ENCODE data around the gene TPD52L1.

The TPD52L1 gene

DNA sequence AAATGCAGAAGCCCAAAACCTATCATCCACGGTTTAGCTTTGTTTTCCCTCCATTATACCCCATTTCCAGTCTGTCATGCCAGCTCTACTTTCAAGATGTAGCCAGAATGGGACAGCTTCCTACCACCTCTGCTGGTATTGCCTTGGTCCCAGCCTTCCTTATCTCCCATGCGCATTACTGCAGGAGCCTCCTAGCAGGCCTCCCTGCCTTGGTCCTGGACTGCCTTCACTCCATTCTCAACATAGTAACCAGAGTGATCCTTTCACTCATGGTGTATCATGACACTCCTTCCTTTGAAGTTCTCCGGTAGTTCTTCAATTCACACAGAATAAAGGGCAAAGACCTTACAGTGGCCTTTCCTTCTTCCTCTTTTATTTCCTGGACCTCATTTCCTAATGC lies 15.9 kb downstream of the TPD52L1 start:
- DNase-seq (ENCODE audit: low read depth, low spot score): no peak
- H3K4me3 ChIP-seq (ENCODE audit: low read length): no peak overlapping the region

DNA sequence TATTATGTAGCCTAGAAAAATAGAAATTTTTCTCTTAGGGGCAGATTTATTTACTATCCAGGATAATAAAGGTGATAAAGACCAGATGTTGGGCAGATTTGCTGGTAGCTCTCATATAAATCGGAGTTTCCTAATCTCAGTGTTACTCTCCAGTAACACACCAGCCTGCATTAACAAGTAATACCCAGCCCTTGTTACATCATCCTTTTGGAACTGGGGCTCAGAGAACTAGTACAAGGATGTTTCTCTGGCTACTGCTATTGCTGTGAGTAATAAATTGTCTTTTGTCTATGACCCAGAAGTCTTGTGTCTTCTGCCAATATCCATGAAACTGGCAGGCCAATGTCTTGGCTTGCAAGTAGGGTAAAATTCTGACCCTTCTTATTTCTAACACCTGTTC lies 16.8 kb downstream of the TPD52L1 start:
- no peak overlapping the region for H3K4me3 ChIP-seq (ENCODE audit: low read length)
- no peak for DNase-seq (ENCODE audit: low read depth, low spot score)

DNA sequence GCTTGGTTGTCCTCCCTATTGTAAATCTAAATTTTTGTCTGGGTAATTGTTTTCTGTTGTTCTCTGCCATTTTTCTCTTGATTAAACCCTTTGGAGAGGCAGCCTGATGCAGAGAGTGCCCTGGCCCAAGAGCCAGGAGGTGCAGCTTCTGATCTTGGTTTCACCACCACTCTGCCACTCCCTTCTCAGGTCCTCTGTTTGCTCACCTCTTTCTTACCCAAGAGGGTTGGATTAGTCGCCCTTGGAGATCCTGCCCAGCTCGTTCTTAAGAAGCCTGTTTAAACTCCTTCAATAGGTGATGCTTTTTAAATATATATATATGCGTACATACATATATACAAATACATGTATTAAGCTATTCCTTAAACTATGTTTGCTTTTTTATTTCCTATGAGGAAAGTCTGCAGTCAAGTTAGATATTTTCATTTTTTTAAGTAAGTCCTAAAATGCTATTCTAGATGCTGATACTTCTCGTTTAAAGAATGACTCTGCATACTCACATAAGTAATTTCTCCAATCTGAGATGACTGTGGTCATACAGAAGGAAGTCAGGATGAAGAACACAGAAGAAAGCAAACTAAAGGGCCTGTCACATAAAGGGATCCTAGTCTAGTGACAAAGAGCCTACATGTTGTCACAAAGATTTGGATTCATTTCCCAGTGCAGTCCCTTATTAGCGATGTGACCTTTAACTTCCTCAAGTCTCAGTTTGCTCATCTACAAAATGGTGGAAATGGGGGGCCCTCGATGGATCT lies 19.9 kb downstream of the TPD52L1 start:
- no peak overlapping the region for H3K4me3 ChIP-seq (ENCODE audit: low read length)
- DNase-seq (ENCODE audit: low read depth, low spot score): no peak

DNA sequence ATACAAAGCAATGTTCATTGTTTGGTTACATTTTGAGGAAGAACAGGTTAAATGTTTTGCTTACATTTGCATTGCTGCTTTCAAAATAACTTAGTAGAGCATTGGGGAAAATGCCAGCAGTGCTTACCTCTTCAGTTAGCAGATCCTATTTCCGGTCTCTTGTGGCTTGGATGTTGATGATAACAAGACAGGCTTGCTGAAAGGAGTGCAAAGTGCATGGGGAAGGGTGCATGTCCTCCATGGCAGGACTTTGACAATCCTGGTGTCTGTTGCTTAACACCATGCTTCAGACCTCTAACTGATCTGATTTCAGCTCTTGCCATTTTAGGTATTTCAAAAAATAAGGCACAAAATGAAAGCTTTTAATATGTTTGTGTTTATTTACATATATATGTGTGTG lies 21.1 kb downstream of the TPD52L1 start:
- no peak overlapping the region for H3K4me3 ChIP-seq (ENCODE audit: low read length)
- no peak for DNase-seq (ENCODE audit: low read depth, low spot score)

DNA sequence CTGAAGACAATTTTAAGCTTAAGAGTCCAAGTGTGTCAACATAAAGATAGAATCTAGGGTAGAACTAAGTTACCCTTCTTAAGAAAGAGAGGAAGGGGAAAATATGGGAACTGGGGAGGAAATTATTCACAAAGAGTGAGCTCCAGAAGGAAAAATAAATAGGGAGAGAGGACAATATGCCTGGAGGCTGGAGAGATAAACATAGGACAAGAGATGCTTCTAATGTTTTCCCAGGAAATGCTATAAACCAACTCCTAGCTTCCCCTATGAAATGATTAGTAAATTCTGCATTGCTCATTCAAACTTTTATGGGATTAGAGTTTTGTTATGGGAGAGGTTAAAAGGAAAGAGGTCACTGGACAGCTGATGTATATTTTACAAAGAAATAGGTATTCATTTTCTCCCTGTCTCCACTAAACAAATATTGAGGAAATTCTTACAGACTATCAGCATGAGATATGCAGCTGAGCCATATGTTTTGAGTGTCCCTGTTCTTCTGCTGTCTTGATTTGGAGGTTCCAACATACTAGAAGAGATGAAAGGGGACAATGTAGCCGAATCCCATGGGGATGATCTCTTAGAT lies 22.0 kb downstream of the TPD52L1 start:
- H3K4me3 ChIP-seq (ENCODE audit: low read length): no peak overlapping the region
- no peak for DNase-seq (ENCODE audit: low read depth, low spot score)

DNA sequence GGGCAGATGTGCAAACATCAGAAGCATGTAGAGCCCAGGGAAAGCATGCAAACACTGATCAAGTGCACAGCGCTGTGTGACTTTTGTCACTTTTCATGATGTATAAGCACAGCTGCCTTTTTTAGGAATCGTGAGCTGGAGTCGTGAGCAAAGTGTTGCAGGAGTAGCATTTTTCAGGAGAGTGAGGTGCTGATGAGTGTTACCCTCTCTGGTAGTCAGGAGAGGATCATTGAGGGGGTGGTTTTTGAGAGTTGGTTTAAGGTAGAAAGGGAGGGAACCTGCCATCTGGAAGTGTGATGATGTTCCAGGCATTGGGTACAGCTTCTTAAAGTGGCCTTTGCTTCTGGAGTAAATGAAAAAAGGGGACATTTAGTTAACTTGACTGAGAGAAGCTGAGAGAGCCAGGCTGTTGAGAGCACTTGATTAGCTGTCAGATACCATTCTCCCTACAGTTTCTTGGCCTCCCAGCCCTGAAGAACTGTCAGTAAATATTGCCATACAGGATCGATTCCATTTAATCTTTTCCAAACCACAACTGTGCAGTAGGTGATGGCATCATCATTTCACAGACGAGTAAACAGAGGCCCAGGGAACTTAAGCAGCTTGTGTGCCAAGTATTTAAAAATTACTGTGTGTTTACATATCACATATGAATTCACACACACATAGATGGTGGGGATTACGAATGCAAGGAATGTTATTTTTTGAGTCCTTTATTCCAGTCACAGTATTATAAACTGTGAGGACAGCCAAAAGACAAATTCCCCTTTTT lies 28.9 kb downstream of the TPD52L1 start:
- H3K4me3 ChIP-seq (ENCODE audit: low read length): no peak overlapping the region
- no peak for DNase-seq (ENCODE audit: low read depth, low spot score)

DNA sequence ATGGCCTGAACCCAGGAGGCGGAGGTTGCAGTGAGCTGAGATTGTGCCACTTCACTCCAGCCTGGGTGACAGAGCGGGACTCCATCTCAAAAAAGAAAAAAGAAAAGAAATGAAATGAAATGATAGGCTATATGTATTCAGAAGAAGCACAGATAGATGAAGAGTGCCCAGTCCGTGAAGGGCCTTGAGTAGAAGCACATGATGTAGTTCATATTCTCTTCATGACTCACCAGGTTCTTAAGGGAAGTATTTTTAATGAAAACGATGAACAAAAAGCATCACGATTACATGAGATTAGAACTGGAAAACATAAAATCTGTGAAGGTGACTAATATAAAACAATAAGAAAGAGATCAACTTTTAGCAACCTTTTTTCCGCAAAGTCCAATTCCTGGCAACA lies 29.8 kb downstream of the TPD52L1 start:
- no peak for DNase-seq (ENCODE audit: low read depth, low spot score)
- no peak overlapping the region for H3K4me3 ChIP-seq (ENCODE audit: low read length)

DNA sequence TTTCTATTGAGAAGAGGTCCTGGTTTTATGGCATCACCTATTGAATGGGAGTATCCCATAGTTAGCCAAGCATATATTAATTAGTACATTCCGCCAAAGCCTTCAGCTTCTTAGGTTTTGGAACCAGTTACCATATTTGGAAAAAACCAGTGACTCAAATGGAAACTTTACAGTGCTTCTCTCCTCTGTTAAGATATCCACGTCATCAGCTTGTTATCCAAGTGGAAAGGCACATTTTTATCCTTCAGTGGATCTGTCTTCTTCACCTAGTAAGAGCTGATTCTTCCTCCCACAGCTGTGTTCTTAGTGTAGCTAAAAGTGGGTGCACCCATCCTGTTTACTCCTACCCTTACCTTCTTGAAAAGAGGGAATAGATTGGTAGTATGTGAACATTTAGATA lies 34.5 kb downstream of the TPD52L1 start:
- DNase-seq (ENCODE audit: low read depth, low spot score): no peak
- no peak overlapping the region for H3K4me3 ChIP-seq (ENCODE audit: low read length)

DNA sequence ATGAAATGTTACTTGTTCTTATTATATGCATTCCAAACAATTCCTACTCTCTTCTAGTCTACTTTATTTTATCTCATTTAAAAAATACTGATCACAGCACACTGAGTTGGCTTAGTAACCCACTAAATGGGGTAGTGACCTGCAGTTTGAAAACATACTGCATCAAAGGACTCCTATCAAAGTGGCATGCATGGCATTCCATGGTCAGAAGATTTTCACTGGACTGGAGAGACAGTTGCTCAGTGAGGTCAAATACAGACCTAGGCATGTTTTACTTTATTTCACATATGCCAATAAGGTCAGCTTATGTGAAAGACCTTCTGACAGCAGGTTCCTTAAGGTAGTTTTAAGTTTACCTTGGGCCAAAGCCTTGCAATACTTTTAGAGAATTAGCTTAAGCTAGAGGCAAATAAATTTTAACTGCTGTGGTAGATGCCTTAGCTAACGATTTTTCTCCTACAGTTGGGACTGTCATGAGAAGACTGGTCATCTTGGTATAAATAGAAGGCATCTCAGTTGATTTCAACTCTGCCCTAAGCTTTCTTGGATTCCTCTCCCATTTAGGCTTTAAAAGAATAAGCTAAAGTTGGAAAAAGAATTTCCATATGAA lies 35.1 kb downstream of the TPD52L1 start:
- no peak for DNase-seq (ENCODE audit: low read depth, low spot score)
- no peak overlapping the region for H3K4me3 ChIP-seq (ENCODE audit: low read length)

DNA sequence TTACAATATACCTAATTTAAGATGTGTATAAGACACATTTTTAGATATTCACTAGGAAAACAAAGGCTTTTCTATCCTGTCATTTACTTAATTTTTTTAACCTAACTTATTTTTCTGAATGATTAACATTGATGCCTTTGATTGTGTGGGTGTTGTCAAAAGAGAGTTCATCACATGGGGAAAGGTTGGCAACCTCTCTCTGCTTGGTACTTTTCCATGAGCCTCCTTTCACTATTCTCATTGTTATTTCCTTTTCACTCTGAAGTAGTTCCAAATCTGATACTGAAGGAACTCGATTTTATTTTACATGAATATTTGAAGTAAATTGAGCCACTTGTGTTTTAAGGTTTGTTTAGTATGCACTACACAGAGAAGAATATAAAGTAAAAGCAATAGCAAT lies 35.9 kb downstream of the TPD52L1 start:
- DNase-seq (ENCODE audit: low read depth, low spot score): no peak
- no peak overlapping the region for H3K4me3 ChIP-seq (ENCODE audit: low read length)

DNA sequence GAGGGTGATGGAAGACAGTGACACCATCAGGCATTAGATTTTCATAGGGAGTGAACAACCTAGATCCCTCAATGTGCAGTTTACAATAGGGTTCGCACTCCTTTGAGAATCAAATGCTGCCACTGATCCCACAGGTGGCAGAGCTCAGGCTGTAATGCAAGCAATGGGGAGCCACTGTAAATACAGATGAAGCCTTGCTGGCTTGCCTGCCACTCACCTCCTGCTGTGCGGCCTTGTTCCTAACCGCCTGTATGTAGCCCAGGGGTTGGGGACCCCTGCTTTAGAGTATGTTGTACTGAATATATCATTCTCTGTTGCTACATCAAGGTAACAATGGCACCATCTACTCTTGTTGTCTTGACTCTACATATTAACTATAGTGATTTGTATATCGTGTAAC lies 37.1 kb downstream of the TPD52L1 start:
- no peak for DNase-seq (ENCODE audit: low read depth, low spot score)
- no peak overlapping the region for H3K4me3 ChIP-seq (ENCODE audit: low read length)

DNA sequence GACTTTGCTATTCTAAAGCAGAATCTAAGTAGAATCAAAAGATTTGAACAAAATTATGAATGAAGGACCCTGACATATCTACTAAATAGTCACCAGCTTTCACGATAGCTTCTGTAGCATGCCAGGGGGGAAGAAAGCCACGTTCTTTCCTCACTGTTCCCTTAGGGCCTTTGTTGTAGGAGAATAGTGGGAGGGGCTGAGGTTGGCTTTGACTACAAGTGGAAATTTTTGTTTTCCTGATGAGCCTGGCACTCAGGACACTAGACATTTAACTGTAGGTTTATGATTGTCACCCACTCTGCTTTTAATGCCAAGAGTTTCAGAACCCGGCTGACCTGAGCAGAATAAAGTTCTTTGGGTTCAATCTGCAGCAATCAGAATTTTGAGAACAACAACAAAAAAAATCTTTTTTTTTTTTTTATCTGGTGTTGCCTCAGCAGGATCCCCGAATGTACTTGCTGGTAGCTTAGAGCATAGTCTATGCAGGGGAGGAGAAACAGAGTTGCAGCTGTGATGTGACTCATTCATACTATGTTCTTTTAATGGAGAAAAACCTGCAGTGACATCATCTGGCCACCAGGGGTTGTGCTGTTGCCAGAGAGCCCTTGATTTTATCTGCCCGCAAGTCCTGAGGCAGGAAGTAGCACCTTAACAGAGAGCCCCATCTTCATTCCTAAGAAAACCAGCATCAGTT lies 38.5 kb downstream of the TPD52L1 start:
- H3K4me3 ChIP-seq (ENCODE audit: low read length): no peak overlapping the region
- peak; percentile 74 for DNase-seq (ENCODE audit: low read depth, low spot score)

DNA sequence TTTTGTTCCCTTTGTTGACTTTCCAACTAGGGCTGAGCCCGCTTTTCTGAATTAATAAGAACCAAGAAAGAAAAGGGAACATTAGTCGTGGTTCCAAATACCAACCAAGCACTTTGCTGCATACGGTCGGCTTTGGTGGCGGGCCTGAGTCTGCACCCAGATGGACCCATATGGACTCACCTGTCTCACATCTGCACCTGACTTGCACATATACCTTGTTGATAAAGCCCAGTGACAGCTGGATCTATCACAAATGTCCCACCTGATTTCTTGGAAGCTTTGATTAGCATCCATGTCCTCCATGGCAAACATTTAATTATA lies 39.0 kb downstream of the TPD52L1 start:
- no peak for DNase-seq (ENCODE audit: low read depth, low spot score)
- H3K4me3 ChIP-seq (ENCODE audit: low read length): no peak overlapping the region

DNA sequence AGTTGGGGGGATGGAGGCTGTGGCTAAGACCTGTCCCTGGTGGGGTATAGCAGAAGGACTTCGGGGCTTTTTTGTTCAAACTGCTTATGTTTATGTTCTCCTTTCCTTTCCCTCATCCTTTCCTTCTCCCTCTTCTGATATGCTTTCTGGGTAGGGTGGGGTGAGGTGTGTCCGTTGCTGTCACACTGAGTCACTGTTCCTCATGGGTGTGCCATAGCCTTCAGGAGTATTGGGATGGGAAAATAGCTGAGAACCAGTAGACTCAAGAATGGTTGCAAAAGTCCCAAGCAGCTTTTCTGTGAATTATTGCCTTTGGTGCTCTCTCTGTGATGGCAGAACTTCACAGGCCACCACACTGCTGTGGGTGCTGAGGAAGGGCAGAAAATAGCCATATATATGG lies 39.6 kb downstream of the TPD52L1 start:
- H3K4me3 ChIP-seq (ENCODE audit: low read length): no peak overlapping the region
- DNase-seq (ENCODE audit: low read depth, low spot score): no peak

DNA sequence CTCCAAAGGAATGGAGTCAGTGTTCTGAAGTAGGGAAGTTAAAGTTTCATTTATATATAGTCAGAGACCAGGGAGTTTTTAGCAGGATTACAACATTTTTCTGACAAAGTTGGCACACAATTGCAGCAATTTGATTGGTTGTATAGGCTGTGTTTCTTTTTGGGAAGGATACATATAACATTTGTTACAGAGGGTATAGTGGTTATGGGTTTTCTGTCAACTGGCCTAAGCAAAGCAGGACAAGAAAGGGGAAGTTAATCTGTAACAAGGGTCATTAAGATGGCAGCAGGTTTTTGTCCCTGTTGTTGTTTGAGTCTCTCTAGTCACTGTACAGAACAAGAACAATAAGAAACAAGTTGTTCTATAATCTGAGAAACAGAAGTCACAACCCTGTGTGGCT lies 41.4 kb downstream of the TPD52L1 start:
- H3K4me3 ChIP-seq (ENCODE audit: low read length): no peak overlapping the region
- DNase-seq (ENCODE audit: low read depth, low spot score): no peak

DNA sequence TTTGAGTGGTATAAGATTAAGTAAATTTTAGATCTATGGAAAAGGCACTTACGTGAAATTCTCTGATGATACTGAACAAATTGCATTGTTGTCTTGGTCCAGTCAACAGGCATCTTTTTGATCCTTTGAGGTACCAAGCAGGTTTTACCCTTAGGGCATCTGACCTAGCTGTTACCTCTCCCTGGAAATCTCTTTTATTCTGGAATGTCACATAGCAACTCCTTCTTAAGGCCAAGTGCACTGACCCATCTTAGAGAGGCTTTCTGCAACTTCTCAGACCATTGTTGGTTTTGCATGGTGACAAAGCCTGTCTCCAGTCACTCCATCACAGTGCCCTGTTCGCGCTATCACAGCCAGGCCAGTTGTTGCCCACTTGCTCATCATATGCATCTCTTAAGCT lies 42.0 kb downstream of the TPD52L1 start:
- no peak for DNase-seq (ENCODE audit: low read depth, low spot score)
- no peak overlapping the region for H3K4me3 ChIP-seq (ENCODE audit: low read length)

DNA sequence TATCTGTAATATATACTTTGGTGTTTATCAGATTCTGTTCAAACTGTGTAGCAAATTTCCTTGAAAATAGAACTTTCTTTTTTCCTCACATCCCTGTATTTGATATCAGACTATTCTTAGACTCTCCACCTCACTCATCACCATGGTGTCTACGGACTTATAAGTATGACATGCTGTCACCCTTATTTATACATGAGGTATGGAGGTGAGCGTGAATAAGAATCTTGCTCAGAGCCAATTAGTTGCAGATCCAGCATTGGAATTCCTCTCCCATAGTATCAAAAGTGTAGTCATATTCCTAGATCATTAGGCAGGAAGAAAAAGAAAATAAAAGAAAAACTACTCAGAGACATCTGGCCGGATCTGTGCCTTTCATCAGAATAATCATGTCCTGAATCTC lies 43.0 kb downstream of the TPD52L1 start:
- no peak for DNase-seq (ENCODE audit: low read depth, low spot score)

DNA sequence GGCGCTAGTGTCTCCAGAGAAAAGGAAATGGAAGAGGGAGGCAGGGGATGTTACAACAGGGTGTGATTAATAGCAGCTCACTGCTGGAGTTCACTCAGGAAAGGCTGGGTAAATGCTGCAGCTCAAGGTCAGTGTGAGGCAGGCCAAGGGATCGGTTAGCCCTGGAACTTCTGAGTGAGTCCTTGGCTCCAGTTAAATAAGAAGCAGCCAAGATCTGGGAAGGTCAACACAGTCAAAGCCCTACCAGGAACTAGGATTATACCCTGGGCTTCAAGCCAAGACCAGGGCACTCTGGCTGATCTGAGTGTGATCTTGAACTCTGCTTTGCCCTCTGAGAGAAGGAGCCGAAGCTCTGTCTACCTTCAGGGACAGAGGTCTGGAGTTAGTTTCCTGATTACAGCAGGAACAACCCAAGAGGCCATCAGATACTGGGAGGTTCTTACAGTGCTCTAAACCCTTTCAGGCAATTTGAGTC lies 44.3 kb downstream of the TPD52L1 start:
- no peak overlapping the region for H3K4me3 ChIP-seq (ENCODE audit: low read length)
- no peak for DNase-seq (ENCODE audit: low read depth, low spot score)

More for the DNA sequence above, 43.0 kb downstream of the TPD52L1 start:
- H3K4me3 ChIP-seq (ENCODE audit: low read length): no peak overlapping the region

DNA sequence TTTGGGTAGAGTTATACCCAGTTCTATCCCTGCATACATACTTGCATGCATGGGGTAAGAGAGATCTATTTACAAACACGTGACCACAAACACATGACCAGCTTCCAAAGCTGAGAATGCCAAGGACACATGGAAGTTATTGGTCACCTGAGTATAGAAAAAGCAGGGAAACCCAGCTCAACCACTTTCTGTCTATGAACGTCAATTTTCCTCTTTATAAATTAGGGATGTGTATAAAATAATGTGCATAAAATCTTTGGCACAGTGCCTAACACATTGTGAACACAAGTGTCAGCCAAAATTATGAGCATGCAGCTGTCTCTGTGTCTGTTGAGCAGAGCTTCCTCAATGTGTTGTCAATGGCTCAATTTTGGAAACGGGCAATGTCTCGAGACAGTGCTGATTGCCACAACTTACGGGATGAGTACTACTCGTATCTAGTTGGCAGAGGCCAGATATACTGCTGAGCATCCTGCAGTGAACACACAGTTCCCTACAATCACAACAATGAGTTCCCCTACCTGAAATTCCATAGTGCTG lies 44.9 kb downstream of the TPD52L1 start:
- no peak for DNase-seq (ENCODE audit: low read depth, low spot score)

More for the DNA sequence above, 44.9 kb downstream of the TPD52L1 start:
- no peak overlapping the region for H3K4me3 ChIP-seq (ENCODE audit: low read length)

Measured in Jurkat, Clone E6-1 (cell line).